ENCODE results near the gene CWC27.

DNA sequence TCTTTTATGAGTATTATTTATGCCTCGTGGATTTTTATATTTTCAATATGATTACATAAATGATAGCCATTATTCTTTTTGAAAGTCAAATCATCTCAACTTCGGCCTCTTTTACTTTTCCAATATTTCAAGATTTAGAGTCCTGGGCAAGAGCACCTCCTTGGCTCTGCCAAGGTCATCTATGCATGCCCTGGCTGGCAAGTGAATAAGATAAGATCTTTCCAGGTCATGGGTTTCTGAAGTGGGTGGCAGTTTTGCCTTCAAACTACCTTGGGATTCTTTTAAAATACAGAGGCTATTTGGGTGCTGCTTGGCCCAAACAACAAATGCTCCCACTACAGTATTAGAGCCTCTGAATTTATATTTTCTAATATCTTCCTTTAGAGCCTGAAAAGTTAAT lies 95.4 kb downstream of the CWC27 start:
- no peak for TF ChIP-seq ZNF384 (IDR thresholded peaks at IDR 0.05)
- TF ChIP-seq FOXK2 (IDR thresholded peaks at IDR 0.05), result no peak
- no peak for TF ChIP-seq HDGF (IDR thresholded peaks at IDR 0.05; ENCODE audit: borderline replicate concordance)
- TF ChIP-seq NFRKB (IDR thresholded peaks at IDR 0.05), result no peak
- no peak for TF ChIP-seq FOXA1 (IDR thresholded peaks at IDR 0.05)
- TF ChIP-seq FOXM1 (IDR thresholded peaks at IDR 0.05; ENCODE audit: borderline replicate concordance), result no peak
- no peak for TF ChIP-seq BHLHE40 (IDR thresholded peaks at IDR 0.05; ENCODE audit: borderline replicate concordance)
- TF ChIP-seq CTBP1 (IDR thresholded peaks at IDR 0.05; ENCODE audit: borderline replicate concordance), result no peak

Data from HEK293T (cell line).